HG03354 (cell line): ENCODE data around the gene NECTIN1.
"Not testable (repeated sequence)": the region's sequence is repeated elsewhere in the genome, so short reads cannot be mapped to it uniquely, and the experiment has no call there.

ENCODE experiments used
- ATAC-seq: cut with Tn5 transposase; IDR thresholded peaks from one replicate; pipeline ENCODE4 v1.9.1; 2021; ENCODE audit warnings: mild to moderate bottlenecking; ENCODE audit not compliant: unreplicated experiment, poor library complexity, severe bottlenecking

The NECTIN1 gene

GRCh38 chr11:119608781-119609180, 120.2 kb downstream of the NECTIN1 start:
- ATAC-seq, result no peak

GRCh38 chr11:119608201-119608600, 120.8 kb downstream of the NECTIN1 start:
- no peak for ATAC-seq

DNA sequence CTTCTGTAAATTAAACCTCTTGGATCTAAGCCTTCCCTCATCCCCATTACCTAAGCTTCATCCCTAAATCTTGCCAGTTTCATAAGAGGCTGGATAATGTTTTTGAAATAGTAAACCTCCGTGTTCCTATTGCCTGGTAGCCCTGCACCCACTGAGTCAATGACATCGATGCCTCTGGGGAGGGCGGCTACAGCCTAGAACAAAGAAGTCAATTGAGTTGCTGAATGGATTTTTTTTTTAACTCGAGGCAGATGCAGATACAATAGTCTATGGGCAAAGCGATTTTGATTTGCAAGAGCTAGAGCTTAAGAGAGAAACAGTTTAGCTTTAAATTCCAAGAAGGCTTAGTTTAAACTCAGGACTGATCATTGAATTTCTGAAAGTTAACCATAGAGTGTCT, 121.3 kb downstream of the NECTIN1 start:
- no peak for ATAC-seq

DNA sequence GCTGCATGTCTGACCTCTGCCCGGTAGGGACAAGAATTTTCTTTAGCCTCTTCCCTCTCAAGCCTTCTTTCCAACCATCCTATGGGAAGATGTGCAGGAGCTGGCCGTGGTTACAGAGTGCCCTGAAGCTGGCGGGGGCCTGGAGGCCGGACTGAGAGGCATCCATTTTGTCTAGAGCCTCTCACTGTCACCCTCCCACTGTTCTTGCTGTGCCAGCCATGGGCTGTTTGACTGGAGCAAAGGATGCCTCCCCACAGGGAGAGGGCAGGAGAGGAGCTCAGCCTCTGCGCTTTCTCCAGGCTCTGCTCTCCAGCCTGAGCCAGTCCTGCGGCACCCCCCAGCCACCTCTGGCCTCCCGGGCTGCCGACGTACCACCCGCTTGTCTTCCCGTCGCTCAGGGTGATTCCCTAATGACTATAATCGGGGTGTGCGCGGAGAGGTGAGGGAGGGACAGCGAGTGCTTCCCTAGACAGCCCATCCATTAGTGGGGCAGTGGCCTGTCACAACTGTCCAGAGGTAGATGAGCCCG, 123.8 kb downstream of the NECTIN1 start:
- no peak for ATAC-seq

DNA sequence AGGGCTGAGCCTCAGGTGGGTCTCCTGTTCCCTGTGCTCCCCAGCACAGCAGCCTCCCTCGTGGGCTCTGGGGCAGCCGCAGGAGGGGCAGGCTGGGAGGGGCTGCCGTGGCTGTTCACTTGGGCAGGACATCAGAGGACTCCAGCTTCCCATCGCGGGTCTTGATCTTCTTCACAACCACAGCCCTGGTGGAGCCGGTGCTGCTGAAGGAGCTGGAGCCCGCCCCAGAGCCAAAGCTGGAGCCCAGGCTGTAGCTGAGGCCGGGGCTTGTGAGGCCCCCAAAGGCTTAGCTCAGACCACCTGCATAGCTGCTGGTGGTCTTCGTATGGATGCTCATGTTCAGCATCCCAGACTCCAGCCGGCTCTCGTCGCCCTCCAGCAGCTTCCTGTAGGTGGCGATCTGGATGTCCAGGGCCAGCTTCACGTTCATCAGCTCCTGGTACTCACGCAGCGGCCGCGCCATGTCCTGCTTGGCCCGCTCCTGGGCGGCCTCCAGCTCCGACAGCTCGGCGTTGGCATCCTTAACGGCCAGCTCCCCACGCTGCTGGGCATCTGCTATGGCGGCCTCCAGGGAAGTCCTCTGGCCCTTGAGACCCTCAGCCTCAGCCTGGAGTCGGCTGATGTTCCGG, 126.1 kb downstream of the NECTIN1 start:
- ATAC-seq, result no peak

GRCh38 chr11:119599864-119600541, 129.0 kb downstream of the NECTIN1 start:
- no peak for ATAC-seq

DNA sequence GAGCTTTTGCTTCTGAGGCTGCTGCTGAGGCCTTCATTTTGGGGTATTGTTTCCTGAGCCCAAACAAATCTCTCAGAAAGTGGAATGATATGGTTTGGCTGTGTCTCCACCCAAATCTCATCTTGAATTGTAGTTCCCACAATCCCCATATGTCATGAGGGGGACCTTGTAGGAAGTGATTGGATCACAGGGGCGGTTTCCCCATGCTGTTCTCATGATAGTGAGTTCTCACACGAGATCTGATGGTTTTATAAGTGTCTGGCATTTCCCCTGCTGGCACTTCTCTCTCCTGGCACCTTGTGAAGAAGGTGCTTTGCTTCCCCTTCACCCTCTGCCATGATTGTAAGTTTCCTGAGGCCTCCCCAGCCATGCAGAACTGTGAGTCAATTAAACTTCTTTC, 133.1 kb downstream of the NECTIN1 start:
- not testable (repeated sequence) for ATAC-seq

- ATAC-seq, result no peak
These were observed 134.3 kb downstream of the NECTIN1 start for GRCh38 chr11:119594639-119595249.

- no peak for ATAC-seq
These were observed 135.7 kb downstream of the NECTIN1 start for GRCh38 chr11:119593346-119593745.

DNA sequence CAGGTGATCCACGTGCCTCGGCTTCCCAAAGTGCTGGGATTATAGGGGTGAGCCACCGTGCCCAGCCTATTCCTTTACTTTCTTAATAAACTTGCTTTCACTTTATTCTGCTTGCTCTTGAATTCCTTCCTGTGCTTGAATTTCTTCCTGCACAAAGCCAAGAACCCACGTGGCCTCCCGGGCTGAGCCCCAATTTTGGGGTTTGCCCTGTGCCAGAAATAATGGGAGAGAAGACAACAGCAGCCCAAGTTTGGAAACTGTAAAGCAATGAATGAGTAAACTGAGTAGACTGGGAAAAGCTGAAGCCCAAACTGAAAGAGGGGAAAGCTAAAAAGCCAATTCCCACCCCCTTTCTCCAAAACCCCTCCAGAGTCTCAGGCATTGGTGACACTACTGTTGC, 136.4 kb downstream of the NECTIN1 start:
- no peak for ATAC-seq

GRCh38 chr11:119591836-119592310, 137.1 kb downstream of the NECTIN1 start:
- no peak for ATAC-seq

DNA sequence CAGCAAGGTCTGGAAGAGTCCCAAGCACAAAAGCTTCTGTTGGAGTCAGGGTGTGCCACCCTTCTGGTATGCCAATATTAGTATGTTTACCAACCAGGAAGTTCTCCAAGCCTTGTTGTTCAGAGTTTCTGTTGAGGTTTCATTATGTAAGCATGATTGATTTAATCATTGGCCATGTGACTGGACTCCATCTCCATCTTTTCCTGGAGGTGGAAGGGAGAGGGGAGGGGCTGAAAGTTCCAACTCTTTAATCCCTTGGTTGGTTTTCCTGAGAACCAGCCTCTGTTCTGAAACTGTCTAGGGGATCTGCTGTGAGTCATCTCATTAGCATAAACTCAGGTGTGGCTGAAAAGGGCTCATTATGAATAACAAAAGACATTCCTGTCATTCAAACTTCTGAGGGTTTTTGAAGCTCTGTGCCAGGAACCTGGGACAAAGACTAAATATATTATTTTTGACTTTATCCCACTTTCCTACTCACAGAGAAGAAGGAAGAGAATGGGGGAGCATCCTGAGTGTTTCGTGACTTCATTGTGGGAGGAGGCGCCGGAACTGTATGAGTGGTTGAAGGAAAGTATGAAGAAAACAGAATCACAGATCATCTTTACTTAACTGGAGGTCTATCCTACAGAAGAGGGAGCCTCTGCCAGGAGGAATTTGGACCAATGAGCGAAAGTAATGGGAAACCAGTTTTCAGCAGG, 138.2 kb downstream of the NECTIN1 start:
- ATAC-seq, result no peak

GRCh38 chr11:119589001-119589400, 140.0 kb downstream of the NECTIN1 start:
- no peak for ATAC-seq
